Fibroblast of villous mesenchyme (primary cell): ENCODE measurements around the gene COG2. TPM values are rescaled to one million over a fixed set of nuclear protein-coding genes. Genes with fewer than 3 reads are reported as not detected.

Experiments
- DNase-seq: peaks from one replicate; pipeline ENCODE4 v3.0.0-alpha.2; 2010; ENCODE audit warnings: low read depth
- H3K4me3 ChIP-seq: 2 replicates; pipeline ENCODE4 v1.5.1; 2011; ENCODE audit warnings: low read depth, mild to moderate bottlenecking, low read length
- total RNA-seq: library from RNA; depleted of rRNA; stranded (reverse); fragments of >200 nt; gene quantifications from 2 replicates; pipeline ENCODE4 v1.2.3, GENCODE V29; 2012
- TF ChIP-seq, protein P1 (sequence below): IDR thresholded peaks from 2 replicates; pipeline ENCODE4 v1.5.1; 2012; ENCODE audit warnings: low read depth, mild to moderate bottlenecking, low read length; ENCODE audit not compliant: insufficient read depth

Gene COG2
- total RNA-seq, 1 donor: 21.6 TPM

DNA sequence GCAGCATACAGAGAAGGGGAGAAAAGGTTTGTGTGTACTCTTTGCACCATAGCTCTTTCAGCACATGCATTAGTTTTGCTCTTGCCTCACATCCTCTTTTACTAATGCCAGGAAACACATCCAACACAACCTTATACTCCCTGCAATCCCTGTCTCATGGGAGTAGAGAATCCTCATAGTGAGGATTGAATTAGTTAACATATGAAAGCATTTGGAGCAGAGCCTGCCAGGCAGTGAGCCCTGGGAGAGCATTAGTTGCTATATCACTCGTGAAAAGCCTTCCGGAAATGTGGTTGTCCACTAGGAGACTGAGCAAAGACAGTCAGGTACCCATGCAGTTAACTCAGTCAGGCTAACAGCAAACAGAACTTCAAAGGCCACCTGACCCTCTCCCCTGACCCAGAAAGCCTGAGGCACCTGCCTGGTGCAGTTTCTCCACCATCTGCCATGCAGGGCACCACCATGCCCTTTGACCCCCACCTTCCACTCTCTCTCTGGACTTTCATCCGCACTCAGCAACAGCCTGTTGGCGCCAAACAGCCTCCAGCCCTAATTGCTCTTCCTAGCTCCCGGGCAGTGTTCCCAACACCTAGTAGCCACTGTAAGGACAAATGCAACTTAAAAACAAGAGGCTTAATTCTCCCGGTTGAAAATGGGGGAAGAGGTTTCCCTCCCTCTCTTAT is 86.6 kb downstream of the COG2 start:
- DNase-seq: no peak
- TF ChIP-seq, protein P1, sequence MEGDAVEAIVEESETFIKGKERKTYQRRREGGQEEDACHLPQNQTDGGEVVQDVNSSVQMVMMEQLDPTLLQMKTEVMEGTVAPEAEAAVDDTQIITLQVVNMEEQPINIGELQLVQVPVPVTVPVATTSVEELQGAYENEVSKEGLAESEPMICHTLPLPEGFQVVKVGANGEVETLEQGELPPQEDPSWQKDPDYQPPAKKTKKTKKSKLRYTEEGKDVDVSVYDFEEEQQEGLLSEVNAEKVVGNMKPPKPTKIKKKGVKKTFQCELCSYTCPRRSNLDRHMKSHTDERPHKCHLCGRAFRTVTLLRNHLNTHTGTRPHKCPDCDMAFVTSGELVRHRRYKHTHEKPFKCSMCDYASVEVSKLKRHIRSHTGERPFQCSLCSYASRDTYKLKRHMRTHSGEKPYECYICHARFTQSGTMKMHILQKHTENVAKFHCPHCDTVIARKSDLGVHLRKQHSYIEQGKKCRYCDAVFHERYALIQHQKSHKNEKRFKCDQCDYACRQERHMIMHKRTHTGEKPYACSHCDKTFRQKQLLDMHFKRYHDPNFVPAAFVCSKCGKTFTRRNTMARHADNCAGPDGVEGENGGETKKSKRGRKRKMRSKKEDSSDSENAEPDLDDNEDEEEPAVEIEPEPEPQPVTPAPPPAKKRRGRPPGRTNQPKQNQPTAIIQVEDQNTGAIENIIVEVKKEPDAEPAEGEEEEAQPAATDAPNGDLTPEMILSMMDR: no peak

DNA sequence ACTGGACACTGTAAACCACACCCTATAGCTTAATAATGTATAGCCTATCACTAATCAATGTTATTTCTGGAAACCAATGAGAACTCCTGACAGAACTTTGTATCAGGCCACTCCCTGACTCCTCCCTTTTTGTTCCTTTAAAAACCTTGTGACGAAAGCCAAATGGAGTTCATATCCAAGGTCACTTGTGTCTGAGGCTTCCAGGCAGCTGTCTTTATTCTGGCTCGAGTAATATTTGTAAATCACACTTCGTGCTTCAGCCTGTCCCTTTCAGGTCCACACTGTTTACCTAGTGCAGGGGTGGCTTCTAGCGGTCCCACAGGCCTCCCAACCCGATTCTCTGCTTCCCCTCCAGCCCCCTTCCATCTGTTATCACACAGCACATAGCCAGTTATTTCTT is 88.7 kb downstream of the COG2 start:
- no peak for DNase-seq
- no peak overlapping the region for H3K4me3 ChIP-seq
- TF ChIP-seq, protein P1: no peak

More for the DNA sequence above, 86.6 kb downstream of the COG2 start:
- H3K4me3 ChIP-seq: no peak overlapping the region

DNA sequence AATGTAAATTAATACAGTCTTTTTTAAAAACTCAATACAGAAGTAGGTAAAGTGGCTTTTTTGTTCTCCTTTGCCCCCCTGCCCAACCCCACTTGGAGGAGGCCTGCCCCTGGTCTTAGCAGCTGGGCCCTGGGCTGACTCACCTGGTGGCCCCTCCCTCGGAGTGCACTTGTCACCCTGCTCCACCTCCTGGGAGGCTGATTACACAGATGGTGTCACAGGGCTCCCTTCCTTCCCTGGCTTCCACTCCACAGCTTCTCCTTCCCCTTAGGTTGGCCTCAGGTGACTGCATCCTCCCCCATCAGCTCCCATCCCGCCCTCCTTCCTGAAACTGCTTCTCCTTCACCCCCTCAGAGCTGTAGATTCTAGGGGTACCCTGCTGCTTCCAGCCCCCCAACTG is 93.2 kb downstream of the COG2 start:
- TF ChIP-seq, protein P1: no peak
- H3K4me3 ChIP-seq: no peak overlapping the region
- DNase-seq: no peak

DNA sequence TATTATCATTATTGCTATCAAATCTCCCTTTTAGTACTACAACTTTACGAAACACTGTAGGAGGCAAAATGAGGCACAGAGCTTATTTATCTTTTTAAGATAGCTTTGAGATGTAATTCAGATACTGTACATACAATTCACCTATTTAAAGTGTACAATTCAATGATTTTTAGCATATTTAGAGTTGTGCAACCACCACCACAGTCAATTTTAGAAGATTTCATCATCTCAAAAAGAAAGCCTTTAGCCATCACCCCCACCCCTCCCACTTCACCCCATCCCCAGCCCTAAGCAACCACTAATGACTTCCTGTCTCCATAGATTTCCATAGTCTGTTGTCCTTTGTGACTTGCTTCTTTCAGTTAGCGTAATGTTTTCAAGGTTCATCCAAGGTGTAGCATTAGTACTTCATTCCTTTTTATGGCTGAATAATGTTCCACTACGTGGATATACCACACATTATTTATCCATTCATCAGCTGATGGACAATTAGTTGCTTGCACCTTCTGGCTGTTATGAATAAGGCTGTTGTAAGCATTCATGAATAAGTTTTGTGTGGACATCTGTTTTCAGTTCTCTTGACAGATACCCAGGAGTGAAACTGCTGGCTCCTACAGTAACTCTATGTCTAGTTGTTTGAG is 95.5 kb downstream of the COG2 start:
- TF ChIP-seq, protein P1: no peak
- H3K4me3 ChIP-seq: no peak overlapping the region
- no peak for DNase-seq

DNA sequence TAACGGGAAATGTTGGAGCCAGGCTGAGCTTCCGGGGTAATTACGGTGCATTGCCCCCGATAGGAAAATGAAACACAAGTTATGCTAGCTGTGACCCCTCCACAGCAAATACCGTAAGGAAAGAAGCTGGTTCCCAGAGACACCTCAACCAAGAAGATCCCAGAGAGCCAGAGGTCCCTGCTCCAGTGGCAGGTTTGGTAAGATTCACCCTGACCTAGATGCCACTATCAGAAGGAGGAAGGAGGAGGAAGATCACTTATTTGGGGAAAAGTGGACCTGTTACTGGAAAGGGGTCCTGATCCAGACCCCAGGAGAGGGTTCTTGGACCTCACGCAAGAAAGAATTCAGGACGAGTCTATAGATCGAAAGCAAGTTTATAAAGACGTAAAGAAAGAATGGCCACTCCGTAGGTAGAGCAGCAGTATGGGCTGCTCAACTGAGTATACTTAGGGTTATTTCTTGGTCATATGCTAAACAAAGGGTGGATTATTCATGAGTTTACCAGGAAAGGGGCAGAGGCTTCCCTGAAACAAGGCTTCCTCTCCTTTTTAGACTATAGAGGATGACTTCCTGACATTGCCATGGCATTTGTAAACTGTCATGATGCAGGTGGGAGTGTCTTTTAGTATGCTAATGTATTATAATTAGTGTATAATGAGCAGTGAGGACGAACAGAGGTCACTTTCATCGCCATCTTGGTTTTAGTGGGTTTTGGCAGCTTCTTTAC is 97.4 kb downstream of the COG2 start:
- TF ChIP-seq, protein P1: no peak
- no peak overlapping the region for H3K4me3 ChIP-seq
- no peak for DNase-seq

Other genes starting within 250 kb of the COG2 start
- not detected in 2 replicates for gene PGBD5, start 216.1 kb upstream of the COG2 start, total RNA-seq
- 0.32 TPM in 1 of 2 replicates, not detected in the other for gene AGT, start 71.6 kb downstream of the COG2 start, total RNA-seq
- gene CAPN9, start 104.9 kb downstream of the COG2 start, total RNA-seq: not detected in 2 replicates
- 239 and 399 TPM in 2 replicates for gene C1orf198, start 226.0 kb downstream of the COG2 start, total RNA-seq